Mesenchymal stem cell (in vitro differentiated cells and primary cell): ENCODE results near the gene P4HB.

ENCODE experiments used
- DNase-seq: peaks from one replicate; pipeline ENCODE4 v3.0.0-alpha.2; 2013
- H2AFZ ChIP-seq: one replicate; pipeline ENCODE4 v1.6.1; 2013; ENCODE audit warnings: low read depth, mild to moderate bottlenecking, control low read depth, inconsistent platforms, low read length, moderate library complexity
- H2AK5ac ChIP-seq: 2 replicates; pipeline ENCODE4 v1.6.1; 2013; ENCODE audit warnings: low read length, moderate library complexity, mild to moderate bottlenecking, inconsistent platforms; ENCODE audit not compliant: severe bottlenecking
- H2BK120ac ChIP-seq: one replicate; pipeline ENCODE4 v1.6.1; 2013; ENCODE audit warnings: low read depth, mild to moderate bottlenecking, inconsistent platforms, low read length, moderate library complexity
- H2BK12ac ChIP-seq, 2 experiments: one replicate each; pipeline ENCODE4 v1.6.1; 2013; ENCODE audit warnings: inconsistent platforms in 2 of 2, low read length in 2 of 2, mild to moderate bottlenecking in 2 of 2, moderate library complexity in 2 of 2, control low read depth in 1 of 2
- H2BK15ac ChIP-seq: one replicate; pipeline ENCODE4 v1.6.1; 2013; ENCODE audit warnings: mild to moderate bottlenecking, low read depth, inconsistent platforms; ENCODE audit not compliant: poor library complexity, severe bottlenecking
- H2BK5ac ChIP-seq: 2 replicates; pipeline ENCODE4 v1.6.1; 2013; ENCODE audit warnings: low read depth, mild to moderate bottlenecking, low read length, control low read depth, inconsistent platforms; ENCODE audit not compliant: poor library complexity, severe bottlenecking
- H3K14ac ChIP-seq, 2 experiments: one replicate each; pipeline ENCODE4 v1.6.1; 2013; ENCODE audit warnings: inconsistent platforms in 2 of 2, low read length in 2 of 2, control low read depth in 1 of 2, mild to moderate bottlenecking in 1 of 2, moderate library complexity in 1 of 2
- H3K18ac ChIP-seq, 2 experiments: one replicate each; pipeline ENCODE4 v1.6.1; 2013; ENCODE audit warnings: inconsistent platforms in 2 of 2, low read length in 2 of 2, control low read depth in 1 of 2, low read depth in 1 of 2, mild to moderate bottlenecking in 1 of 2
- H3K23ac ChIP-seq, 2 experiments: one replicate each; pipeline ENCODE4 v1.6.1; 2013; ENCODE audit warnings: inconsistent platforms in 2 of 2, low read length in 2 of 2, mild to moderate bottlenecking in 2 of 2, moderate library complexity in 2 of 2, control low read depth in 1 of 2
- H3K27ac ChIP-seq: 2 replicates; pipeline ENCODE4 v1.5.1; 2013; ENCODE audit warnings: mild to moderate bottlenecking, moderate library complexity, low read length, control low read depth, inconsistent platforms; ENCODE audit not compliant: poor library complexity, severe bottlenecking
- H3K27me3 ChIP-seq, 2 experiments: 2 replicates each; pipeline versions ENCODE4 v1.6.1 to v1.7.0; 2013; ENCODE audit warnings: low read length in 2 of 2, mild to moderate bottlenecking in 2 of 2, moderate library complexity in 2 of 2, control low read depth in 1 of 2, inconsistent platforms in 1 of 2; ENCODE audit not compliant: control insufficient read depth in 1 of 2, insufficient read depth in 1 of 2
- H3K36me3 ChIP-seq, 2 experiments: 2 replicates each; pipeline versions ENCODE4 v1.6.1 to v1.7.0; 2013; ENCODE audit warnings: low read length in 2 of 2, control low read depth in 1 of 2, inconsistent platforms in 1 of 2, low read depth in 1 of 2, mild to moderate bottlenecking in 1 of 2; ENCODE audit not compliant: insufficient read depth in 2 of 2, control insufficient read depth in 1 of 2
- H3K4ac ChIP-seq, 2 experiments: one replicate each; pipeline ENCODE4 v1.6.1; 2013; ENCODE audit warnings: inconsistent platforms in 2 of 2, low read length in 2 of 2, mild to moderate bottlenecking in 2 of 2, moderate library complexity in 2 of 2, control low read depth in 1 of 2, low read depth in 1 of 2
- H3K4me1 ChIP-seq: 2 replicates; pipeline ENCODE4 v1.6.1; 2013; ENCODE audit warnings: low read depth, low read length, control low read depth; ENCODE audit not compliant: control insufficient read depth, insufficient read depth
- H3K4me2 ChIP-seq: 2 replicates; pipeline ENCODE4 v1.6.1; 2013; ENCODE audit warnings: low read length, mild to moderate bottlenecking, inconsistent platforms; ENCODE audit not compliant: poor library complexity, severe bottlenecking
- H3K4me3 ChIP-seq, 2 experiments: 2 replicates each; pipeline versions ENCODE4 v1.5.1 to v1.7.0; 2013; ENCODE audit warnings: low read length in 2 of 2, mild to moderate bottlenecking in 2 of 2, control low read depth in 1 of 2, low read depth in 1 of 2; ENCODE audit not compliant: insufficient read depth in 1 of 2
- H3K79me1 ChIP-seq: replicated peaks from 2 replicates; pipeline ENCODE4 v1.6.1; 2013; ENCODE audit warnings: mild to moderate bottlenecking, control low read depth, low read length, inconsistent platforms; ENCODE audit not compliant: poor library complexity, severe bottlenecking
- H3K9ac ChIP-seq: 2 replicates; pipeline ENCODE4 v1.7.0; 2013; ENCODE audit warnings: mild to moderate bottlenecking, low read length, moderate library complexity
- H3K9me3 ChIP-seq: 2 replicates; pipeline ENCODE4 v1.7.0; 2013; ENCODE audit warnings: mild to moderate bottlenecking, low read length; ENCODE audit not compliant: control insufficient read depth
- H4K8ac ChIP-seq: one replicate; pipeline ENCODE4 v1.6.1; 2013; ENCODE audit warnings: inconsistent platforms, mild to moderate bottlenecking, low read length, moderate library complexity
- H4K91ac ChIP-seq: one replicate; pipeline ENCODE4 v1.6.1; 2013; ENCODE audit warnings: mild to moderate bottlenecking, low read length, inconsistent platforms
- WGBS: methylation state at CpG from one replicate; pipeline ENCODE4 v1.1.7; 2013; ENCODE audit warnings: mixed read lengths; 5-methylcytosine and 5-hydroxymethylcytosine counted together

P4HB gene

GRCh38 chr17:81844327-81844851 is 15.9 kb downstream of the P4HB start:
- H3K9me3 ChIP-seq: no peaks in the 10 kb centered on the region
- no peak overlapping the region for H3K4me2 ChIP-seq
- peaks cover 20% of the 10 kb centered on the region for H3K79me1 ChIP-seq
- H3K27me3 ChIP-seq: no peaks in the 10 kb centered on the region
- no peak overlapping the region for H3K14ac ChIP-seq
- no peak overlapping the region for H2BK5ac ChIP-seq
- H2BK15ac ChIP-seq: no peak overlapping the region
- 94% methylated on average over 14 of the region's 14 CpGs for WGBS
- no peak overlapping the region for H2BK120ac ChIP-seq
- no peak overlapping the region for H4K8ac ChIP-seq
- H3K4me1 ChIP-seq: peaks cover 7% of the 10 kb centered on the region
- no peak overlapping the region for H3K4me3 ChIP-seq
- no peak overlapping the region for H2AFZ ChIP-seq
- no peak overlapping the region for H3K9ac ChIP-seq
- no peak overlapping the region for H3K4ac ChIP-seq
- peaks cover 66 to 76% of the 10 kb centered on the region in 2 experiments for H3K36me3 ChIP-seq
- no peak overlapping the region for H3K27ac ChIP-seq
- no peak overlapping the region for H2BK12ac ChIP-seq
- H2AK5ac ChIP-seq: no peak overlapping the region
- no peak overlapping the region for H4K91ac ChIP-seq
- H3K18ac ChIP-seq: no peak overlapping the region
- H3K23ac ChIP-seq: no peak overlapping the region
- no peak for DNase-seq

GRCh38 chr17:81843713-81844326 is 16.5 kb downstream of the P4HB start:
- H3K4me2 ChIP-seq: no peak overlapping the region
- peaks cover 7% of the 10 kb centered on the region for H3K4me1 ChIP-seq
- H3K23ac ChIP-seq: no peak overlapping the region
- H2BK5ac ChIP-seq: no peak overlapping the region
- peaks cover 61 to 70% of the 10 kb centered on the region in 2 experiments for H3K36me3 ChIP-seq
- no peak overlapping the region for H3K18ac ChIP-seq
- H2AFZ ChIP-seq: no peak overlapping the region
- H3K4me3 ChIP-seq: no peak overlapping the region
- no peak overlapping the region for H3K4ac ChIP-seq
- no peaks in the 10 kb centered on the region for H3K9me3 ChIP-seq
- H4K91ac ChIP-seq: no peak overlapping the region
- H3K14ac ChIP-seq: no peak overlapping the region
- H3K27me3 ChIP-seq: no peaks in the 10 kb centered on the region
- H2BK12ac ChIP-seq: no peak overlapping the region
- H3K79me1 ChIP-seq: peaks cover 20% of the 10 kb centered on the region
- H2AK5ac ChIP-seq: no peak overlapping the region
- no peak overlapping the region for H4K8ac ChIP-seq
- no peak overlapping the region for H3K9ac ChIP-seq
- no peak overlapping the region for H2BK120ac ChIP-seq
- WGBS: 97% methylated on average over 30 of the region's 30 CpGs
- no peak for DNase-seq
- H2BK15ac ChIP-seq: no peak overlapping the region
- H3K27ac ChIP-seq: no peak overlapping the region

DNA sequence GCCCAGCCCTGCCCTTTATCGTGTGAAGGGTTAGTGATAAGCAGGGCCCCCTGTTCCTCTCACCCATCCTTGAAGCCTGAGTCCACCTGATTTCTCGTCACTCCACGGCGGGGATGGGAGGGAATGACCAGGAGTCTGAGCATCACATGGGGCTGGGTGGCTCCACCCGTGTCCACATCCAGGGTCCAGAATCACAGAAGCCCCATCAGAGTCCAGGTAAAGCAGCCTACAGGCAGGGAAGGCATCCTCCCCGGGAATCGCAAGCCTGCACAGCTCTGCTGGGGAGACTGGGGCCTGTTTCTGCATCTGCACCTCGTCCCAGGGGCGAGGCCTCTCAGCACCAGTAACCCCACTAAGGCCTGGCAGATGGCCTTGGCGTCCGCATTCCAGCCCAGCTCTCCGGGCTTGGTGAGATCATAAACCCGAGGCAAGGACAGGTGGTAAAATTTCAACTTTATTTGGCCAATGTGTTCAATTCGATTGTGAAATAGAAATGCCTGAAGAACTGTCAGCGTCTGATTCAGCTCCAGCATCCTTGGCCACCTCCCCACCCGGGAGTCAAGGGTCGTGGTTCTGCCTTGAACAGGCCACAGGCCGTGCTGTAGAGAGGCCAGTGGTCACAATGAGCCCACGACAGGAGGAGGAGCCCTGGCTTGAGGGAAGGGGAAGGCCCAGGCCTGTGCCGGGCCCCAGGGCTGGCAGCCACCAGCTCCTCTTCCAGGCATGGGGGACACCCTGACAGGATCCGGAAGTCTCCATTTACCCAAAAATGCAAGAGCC is 17.4 kb downstream of the P4HB start:
- DNase-seq: no peak
- H3K36me3 ChIP-seq: peaks cover 57 to 65% of the 10 kb centered on the region in 2 experiments

DNA sequence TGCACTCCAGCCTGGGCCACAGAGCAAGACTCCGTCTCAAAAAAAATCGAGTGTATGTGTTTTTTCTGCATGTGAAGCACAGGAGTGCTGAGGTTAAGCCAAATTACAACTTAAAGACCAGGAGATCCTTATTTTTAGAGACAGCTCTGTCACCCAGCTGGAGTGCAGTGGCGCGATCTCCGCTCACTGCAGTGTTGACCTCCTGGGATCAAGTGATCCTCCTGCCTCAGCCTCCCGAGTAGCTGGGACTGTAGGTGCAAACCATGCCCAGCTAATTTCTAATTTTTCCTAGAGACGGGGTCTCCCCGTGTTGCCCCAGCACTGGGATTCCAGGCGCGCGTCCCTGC is 18.0 kb downstream of the P4HB start:
- H3K14ac ChIP-seq: no peak overlapping the region

More for the DNA sequence above, 17.4 kb downstream of the P4HB start:
- H3K4me3 ChIP-seq: no peak overlapping the region
- H3K4me2 ChIP-seq: no peak overlapping the region
- no peaks in the 10 kb centered on the region for H3K27me3 ChIP-seq
- H2BK15ac ChIP-seq: no peak overlapping the region
- no peak overlapping the region for H3K4ac ChIP-seq
- peaks cover 20% of the 10 kb centered on the region for H3K79me1 ChIP-seq
- H2AFZ ChIP-seq: no peak overlapping the region
- H3K18ac ChIP-seq: no peak overlapping the region
- H2BK12ac ChIP-seq: no peak overlapping the region
- WGBS: 91% methylated on average over 21 of the region's 21 CpGs
- no peak overlapping the region for H2BK120ac ChIP-seq
- peak overlapping the region; percentile 47 for H3K9ac ChIP-seq
- H4K8ac ChIP-seq: no peak overlapping the region
- H2BK5ac ChIP-seq: no peak overlapping the region
- no peak overlapping the region for H4K91ac ChIP-seq
- H3K9me3 ChIP-seq: no peaks in the 10 kb centered on the region
- peaks cover 7% of the 10 kb centered on the region for H3K4me1 ChIP-seq
- H3K23ac ChIP-seq: no peak overlapping the region
- no peak overlapping the region for H3K27ac ChIP-seq
- H3K14ac ChIP-seq: no peak overlapping the region
- no peak overlapping the region for H2AK5ac ChIP-seq

More for the DNA sequence above, 18.0 kb downstream of the P4HB start:
- Histone ChIP-seq H2AFZ (no peak overlapping the region), H3K4me1 (peaks cover 7% of the 10 kb centered on the region), H3K79me1 (peaks cover 19% of the 10 kb centered on the region), H3K9me3 (no peaks in the 10 kb centered on the region), H3K4me3 (no peak overlapping the region), H3K4me2 (no peak overlapping the region), H3K27ac (no peak overlapping the region), H4K8ac (no peak overlapping the region), H2BK120ac (no peak overlapping the region), H3K23ac (no peak overlapping the region), H2BK5ac (no peak overlapping the region), H3K27me3 (no peaks in the 10 kb centered on the region), H2BK12ac (no peak overlapping the region), H2BK15ac (no peak overlapping the region), H3K4ac (no peak overlapping the region), H4K91ac (no peak overlapping the region), H3K36me3 (peaks cover 53 to 62% of the 10 kb centered on the region in 2 experiments), H2AK5ac (no peak overlapping the region), H3K9ac (peak overlapping the region; percentile 29), H3K18ac (no peak overlapping the region)
- 97% methylated on average over 11 of the region's 11 CpGs for WGBS
- no peak for DNase-seq
